Transverse colon (tissue), 4 donors: ENCODE data around the gene SH3RF3. TPM values are rescaled to one million over a fixed set of nuclear protein-coding genes. Genes with fewer than 3 reads are reported as not detected.

Experiments
- DNase-seq: peaks from one replicate; pipeline ENCODE4 v3.0.0-alpha.2; 2019
- H3K27ac ChIP-seq, 4 donors: fragments of 200-600 bp; sonication (generic); 2 replicates each; pipeline ENCODE4 v1.5.1; 2016 to 2018; ENCODE audit warnings: inconsistent platforms in 4 of 4
- H3K27me3 ChIP-seq: fragments of 200-600 bp; sonication (generic); 2 replicates; pipeline ENCODE4 v1.5.1; 2017; ENCODE audit warnings: inconsistent platforms
- H3K36me3 ChIP-seq, 4 donors: fragments of 200-600 bp; sonication (generic); 2 replicates each; pipeline ENCODE4 v1.5.1; 2017 to 2019; ENCODE audit warnings: inconsistent platforms in 4 of 4
- H3K4me1 ChIP-seq, 4 donors: fragments of 200-600 bp; sonication (generic); 2 replicates each; pipeline ENCODE4 v1.5.1; 2017 to 2020; ENCODE audit warnings: inconsistent platforms in 4 of 4
- H3K4me3 ChIP-seq, 4 donors: fragments of 200-600 bp; sonication (generic); 1 replicate in 1 of 4; 2 replicates in 3 of 4; pipeline versions ENCODE4 v1.5.1 to v1.6.1; 2017 to 2019; ENCODE audit warnings: inconsistent platforms in 4 of 4
- H3K9me3 ChIP-seq, 2 donors: fragments of 200-600 bp; sonication (generic); 2 replicates each; pipeline ENCODE4 v1.5.1; 2017 to 2019; ENCODE audit warnings: inconsistent platforms in 2 of 2
- EP300 ChIP-seq: sonication (generic); formaldehyde crosslinking; IDR thresholded peaks from one replicate; pipeline ENCODE4 v1.6.1; 2017; ENCODE audit warnings: antibody characterized with exemption, low read depth
- POLR2A ChIP-seq: fragments of 450-650 bp; IDR thresholded peaks from one replicate; pipeline ENCODE4 v1.6.1; 2016; ENCODE audit warnings: antibody characterized with exemption, mild to moderate bottlenecking, moderate library complexity
- POLR2AphosphoS5 ChIP-seq, 3 donors: sonication (generic); formaldehyde crosslinking; IDR thresholded peaks; one replicate each; pipeline ENCODE4 v1.6.1; 2016; ENCODE audit warnings: antibody characterized with exemption in 3 of 3
- WGBS, 2 donors: methylation state at CpG; one replicate each; pipeline ENCODE4 v1.1.5; 2018; ENCODE audit warnings: low coverage in 1 of 2; 5-methylcytosine and 5-hydroxymethylcytosine counted together
- in situ Hi-C, 4 donors: fragments of 200-750 bp; cut with MboI; loops; one replicate each; pipeline versions ENCODE4 v1.15.0 to v1.15.1; 2017; ENCODE audit warnings: low sequenced_read_pairs in 3 of 4, low pct_ligation_motif_present in 1 of 4, low pct_unique_long_range_greater_than_20kb in 1 of 4
- intact Hi-C: fragments of 100-400 bp; cut with DNase I; formaldehyde crosslinking; loops from one replicate; pipeline ENCODE4 v1.15.1; 2023; ENCODE audit warnings: low total_unique reads
- total RNA-seq, 4 donors: library from RNA; depleted of rRNA; stranded (reverse); fragments of >200 nt; gene quantifications; one replicate each; pipeline ENCODE4 v1.1.0, GENCODE V29; 2016
- TF ChIP-seq, protein P1 (sequence below), 5 experiments: fragments of 200-600 bp in 3 of 5; fragments of 450-650 bp in 2 of 5; sonication (generic) in 3 of 5; IDR thresholded peaks; 1 replicate in 2 of 5; 2 replicates in 3 of 5; pipeline ENCODE4 v1.5.1; 2016 to 2017; ENCODE audit warnings: antibody characterized with exemption in 5 of 5, inconsistent platforms in 3 of 5, mild to moderate bottlenecking in 2 of 5, moderate library complexity in 1 of 5

SH3RF3 gene
- total RNA-seq, 4 donors from 2014 or later: 1.9 to 8.8 (median 2.9) TPM

DNA sequence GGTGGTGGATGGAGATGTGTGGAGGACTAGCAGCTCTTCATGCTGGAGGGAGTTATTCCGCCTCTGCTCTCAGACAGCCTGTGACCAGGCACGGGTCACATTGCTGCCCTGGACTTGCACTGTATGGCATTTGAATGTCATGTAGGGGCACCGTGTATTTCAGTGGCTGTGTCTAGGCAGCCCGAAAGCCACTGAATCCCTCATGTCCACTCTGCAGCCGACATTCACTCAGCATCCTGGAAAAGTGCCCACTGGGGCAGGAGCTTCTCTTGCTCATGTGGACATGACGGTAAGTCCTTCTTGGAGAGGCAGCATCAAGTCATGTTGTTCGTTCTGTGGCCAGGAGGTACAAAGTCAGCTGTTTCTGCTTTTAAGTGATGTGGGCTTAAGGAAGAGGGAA is 127.9 kb downstream of the SH3RF3 start:
- peak; percentile 33 for DNase-seq
- Histone ChIP-seq H3K36me3 (no peaks in the 10 kb centered on the region), H3K4me1 (peaks cover 2 to 22% (median 13%) of the 10 kb centered on the region in 4 donors), H3K4me3 (no peak overlapping the region), H3K27ac (peak overlapping the region in 1 of 4 donors; percentile 15), H3K9me3 (no peaks in the 10 kb centered on the region), H3K27me3 (no peaks in the 10 kb centered on the region)
- in situ Hi-C loops (no loop called here), intact Hi-C loops (no loop called here)
- WGBS, 2 donors: 67 to 100% methylated on average over 1 to 7 of the region's 7 CpGs
- no peak for TF ChIP-seq POLR2AphosphoS5 (IDR thresholded peaks at IDR 0.05)
- TF ChIP-seq, protein P1, sequence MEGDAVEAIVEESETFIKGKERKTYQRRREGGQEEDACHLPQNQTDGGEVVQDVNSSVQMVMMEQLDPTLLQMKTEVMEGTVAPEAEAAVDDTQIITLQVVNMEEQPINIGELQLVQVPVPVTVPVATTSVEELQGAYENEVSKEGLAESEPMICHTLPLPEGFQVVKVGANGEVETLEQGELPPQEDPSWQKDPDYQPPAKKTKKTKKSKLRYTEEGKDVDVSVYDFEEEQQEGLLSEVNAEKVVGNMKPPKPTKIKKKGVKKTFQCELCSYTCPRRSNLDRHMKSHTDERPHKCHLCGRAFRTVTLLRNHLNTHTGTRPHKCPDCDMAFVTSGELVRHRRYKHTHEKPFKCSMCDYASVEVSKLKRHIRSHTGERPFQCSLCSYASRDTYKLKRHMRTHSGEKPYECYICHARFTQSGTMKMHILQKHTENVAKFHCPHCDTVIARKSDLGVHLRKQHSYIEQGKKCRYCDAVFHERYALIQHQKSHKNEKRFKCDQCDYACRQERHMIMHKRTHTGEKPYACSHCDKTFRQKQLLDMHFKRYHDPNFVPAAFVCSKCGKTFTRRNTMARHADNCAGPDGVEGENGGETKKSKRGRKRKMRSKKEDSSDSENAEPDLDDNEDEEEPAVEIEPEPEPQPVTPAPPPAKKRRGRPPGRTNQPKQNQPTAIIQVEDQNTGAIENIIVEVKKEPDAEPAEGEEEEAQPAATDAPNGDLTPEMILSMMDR (IDR thresholded peaks at IDR 0.05): no peak
- TF ChIP-seq EP300: no peak
- TF ChIP-seq POLR2A: no peak

GRCh38 chr2:109257653-109258052 is 128.6 kb downstream of the SH3RF3 start:
- no peak for TF ChIP-seq POLR2AphosphoS5 (IDR thresholded peaks at IDR 0.05)
- no peak for TF ChIP-seq EP300
- TF ChIP-seq POLR2A: no peak
- TF ChIP-seq, protein P1 (IDR thresholded peaks at IDR 0.05): no peak
- no peak for DNase-seq
- Histone ChIP-seq H3K36me3 (no peaks in the 10 kb centered on the region), H3K4me1 (peaks cover 2 to 24% (median 13%) of the 10 kb centered on the region in 4 donors), H3K27me3 (no peaks in the 10 kb centered on the region), H3K9me3 (no peaks in the 10 kb centered on the region), H3K27ac (peak overlapping the region; percentile 15 to 20 (median 16)), H3K4me3 (no peak overlapping the region)
- 60 to 77% methylated on average over 3 of the region's 3 CpGs for WGBS, 2 donors
- in situ Hi-C loops: no loop called here
- intact Hi-C loops: no loop called here

- Histone ChIP-seq H3K27me3 (no peaks in the 10 kb centered on the region), H3K36me3 (no peaks in the 10 kb centered on the region), H3K4me1 (peaks cover 2 to 24% (median 13%) of the 10 kb centered on the region in 4 donors), H3K4me3 (no peak overlapping the region), H3K9me3 (no peaks in the 10 kb centered on the region), H3K27ac (no peak overlapping the region)
- intact Hi-C loops (no loop called here), in situ Hi-C loops (no loop called here)
- TF ChIP-seq POLR2AphosphoS5 (IDR thresholded peaks at IDR 0.05) (no peak), EP300 (no peak), POLR2A (no peak)
- TF ChIP-seq, protein P1 (IDR thresholded peaks at IDR 0.05): no peak
- WGBS, 2 donors: 84 to 100% methylated on average over 1 to 9 of the region's 9 CpGs
- DNase-seq: no peak
These were observed 129.4 kb downstream of the SH3RF3 start for GRCh38 chr2:109258376-109258775.

DNA sequence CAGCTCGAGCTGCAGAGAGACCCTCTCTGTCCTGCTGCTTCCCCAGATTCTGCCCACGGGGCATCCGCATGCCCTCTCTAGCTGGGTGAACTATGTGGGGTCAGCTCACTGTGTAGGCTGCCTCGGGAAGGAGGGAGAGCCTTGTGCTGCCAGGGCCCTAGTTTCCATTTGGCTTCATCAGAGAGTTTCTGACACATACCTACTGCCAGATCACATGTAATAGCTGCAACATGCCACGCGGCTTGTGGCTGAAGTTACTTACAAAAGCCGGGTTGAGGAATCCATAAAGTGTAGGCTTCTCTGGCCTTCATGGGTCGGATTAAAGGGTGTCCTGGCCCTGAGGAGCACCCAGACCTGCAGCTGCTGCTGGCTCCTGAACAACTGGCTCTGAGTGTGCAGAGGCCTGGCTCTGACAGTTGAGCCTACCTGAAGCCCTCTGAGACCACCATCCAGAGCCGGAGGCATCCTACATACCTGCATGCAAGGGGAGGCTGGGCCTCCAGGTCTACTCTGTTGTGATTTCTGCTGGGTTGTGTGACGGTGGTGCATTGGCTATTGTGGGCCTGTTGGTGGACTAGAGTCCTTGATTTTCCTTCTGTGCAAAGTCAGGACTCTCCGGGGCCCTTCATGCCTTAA is 130.0 kb downstream of the SH3RF3 start:
- Histone ChIP-seq H3K9me3 (no peaks in the 10 kb centered on the region), H3K36me3 (no peaks in the 10 kb centered on the region), H3K27me3 (no peaks in the 10 kb centered on the region), H3K27ac (no peak overlapping the region), H3K4me3 (no peak overlapping the region), H3K4me1 (peaks cover 2 to 24% (median 13%) of the 10 kb centered on the region in 4 donors)
- intact Hi-C loops: no loop called here
- in situ Hi-C loops: no loop called here
- 88 to 100% methylated on average over 1 to 11 of the region's 11 CpGs for WGBS, 2 donors
- DNase-seq: no peak
- TF ChIP-seq EP300: no peak
- TF ChIP-seq, protein P1 (IDR thresholded peaks at IDR 0.05): no peak
- no peak for TF ChIP-seq POLR2A
- TF ChIP-seq POLR2AphosphoS5 (IDR thresholded peaks at IDR 0.05): no peak
